GM21360 (cell line): ENCODE measurements around the gene ATP8A1.
A peak's percentile ranks its signal among the peaks of the same experiment; 100 is the strongest.
"Not testable (repeated sequence)": the region's sequence is repeated elsewhere in the genome, so short reads cannot be mapped to it uniquely, and the experiment has no call there.

Experiments
- ATAC-seq: cut with Tn5 transposase; IDR thresholded peaks from one replicate; pipeline ENCODE4 v1.9.1; 2021; ENCODE audit warnings: mild to moderate bottlenecking, moderate library complexity; ENCODE audit not compliant: unreplicated experiment

Gene ATP8A1

DNA sequence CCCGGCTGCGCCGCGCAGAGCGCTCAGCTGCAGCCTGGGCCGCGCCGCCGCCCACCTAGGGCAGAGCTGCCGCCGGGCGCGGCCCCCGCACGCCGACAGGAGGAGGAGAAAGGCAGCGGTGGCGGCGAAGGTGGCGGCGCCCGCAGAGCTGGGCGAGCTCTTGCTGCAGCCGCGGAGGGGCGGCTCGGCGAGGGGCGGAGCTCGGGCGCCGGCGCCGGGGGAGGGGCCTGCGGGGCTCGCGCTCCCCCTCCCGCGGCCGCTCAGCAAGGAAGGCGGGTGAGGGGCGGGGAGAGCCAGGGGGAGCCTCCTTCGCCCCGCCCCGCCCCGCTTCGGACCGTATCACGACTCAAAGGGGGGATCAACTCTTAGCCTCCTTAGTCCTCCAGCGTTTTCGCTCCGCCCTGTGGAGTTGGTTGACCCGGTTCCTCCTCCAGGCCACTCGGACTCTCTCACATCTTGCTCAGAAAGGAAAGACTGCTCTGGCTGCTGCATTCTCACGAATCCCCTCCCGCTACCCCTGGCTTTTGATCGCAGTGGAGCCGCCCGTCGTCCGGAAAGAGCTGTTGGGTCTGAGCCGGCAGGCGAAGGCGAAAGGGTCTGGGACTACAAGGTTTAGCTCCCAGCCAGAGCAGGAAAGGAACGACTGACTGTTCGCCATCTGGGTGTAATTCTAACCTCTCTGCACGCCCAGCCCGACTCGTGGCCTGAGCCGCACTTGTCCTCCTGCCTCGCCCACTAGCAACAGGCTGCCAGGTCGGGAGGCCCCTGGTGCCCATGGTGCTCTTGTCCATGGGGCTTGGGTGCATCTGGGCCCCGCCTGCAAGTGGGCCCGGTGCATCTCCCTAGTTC is at the start of gene ATP8A1:
Gene ATP8A1 (minus strand): TSS at position 162 of the 849 bp plus-strand sequence. CDS start 232 bp downstream, outside the sequence.
- ATAC-seq: peak; percentile 76

GRCh38 chr4:42706086-42706485 is 49.2 kb upstream of the ATP8A1 start:
- ATAC-seq: no peak

DNA sequence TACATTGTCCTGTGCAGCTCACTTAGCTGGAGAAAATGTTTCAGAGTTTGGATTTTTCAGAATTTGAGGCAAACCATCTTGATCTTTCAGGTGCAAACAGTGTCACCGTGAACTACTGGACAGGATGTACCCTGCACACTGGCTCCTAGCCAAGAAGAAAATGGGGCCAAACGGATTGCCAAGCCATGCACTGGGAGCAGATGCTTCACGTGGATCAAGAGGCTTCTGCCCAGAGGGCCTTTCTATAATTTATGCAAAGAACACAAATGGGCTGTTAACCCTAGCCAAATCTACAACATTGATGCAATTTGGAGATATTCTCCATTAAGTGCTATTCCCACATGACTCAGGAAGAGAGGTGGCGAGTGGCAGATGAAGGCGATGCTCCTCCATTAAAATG is 46.9 kb upstream of the ATP8A1 start:
- ATAC-seq: no peak

GRCh38 chr4:42702895-42703294 is 46.0 kb upstream of the ATP8A1 start:
- no peak for ATAC-seq

DNA sequence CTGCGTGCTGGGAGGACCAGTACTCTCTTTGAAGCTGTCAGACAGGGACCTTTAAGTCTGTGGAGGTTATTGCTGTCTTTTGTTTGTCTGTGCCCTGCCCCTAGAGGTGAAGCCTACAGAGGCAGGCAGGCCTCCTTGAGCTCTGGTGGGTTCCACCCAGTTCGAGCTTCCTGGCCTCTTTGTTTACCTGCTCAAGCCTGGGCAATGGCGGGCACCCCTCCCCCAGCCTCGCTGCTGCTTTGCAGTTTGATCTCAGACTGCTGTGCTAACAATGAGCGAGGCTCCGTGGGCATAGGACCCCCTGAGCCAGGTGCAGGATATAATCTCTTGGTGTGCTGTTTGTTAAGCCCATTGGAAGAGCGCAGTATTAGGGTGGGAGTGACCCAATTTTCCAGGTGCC is 44.9 kb upstream of the ATP8A1 start:
- not testable (repeated sequence) for ATAC-seq

- ATAC-seq: no peak
Observed at GRCh38 chr4:42690537-42690936, 33.6 kb upstream of the ATP8A1 start.

- ATAC-seq: no peak
Observed at GRCh38 chr4:42683393-42683792, 26.5 kb upstream of the ATP8A1 start.

- no peak for ATAC-seq
Observed at GRCh38 chr4:42678512-42678911, 21.6 kb upstream of the ATP8A1 start.

DNA sequence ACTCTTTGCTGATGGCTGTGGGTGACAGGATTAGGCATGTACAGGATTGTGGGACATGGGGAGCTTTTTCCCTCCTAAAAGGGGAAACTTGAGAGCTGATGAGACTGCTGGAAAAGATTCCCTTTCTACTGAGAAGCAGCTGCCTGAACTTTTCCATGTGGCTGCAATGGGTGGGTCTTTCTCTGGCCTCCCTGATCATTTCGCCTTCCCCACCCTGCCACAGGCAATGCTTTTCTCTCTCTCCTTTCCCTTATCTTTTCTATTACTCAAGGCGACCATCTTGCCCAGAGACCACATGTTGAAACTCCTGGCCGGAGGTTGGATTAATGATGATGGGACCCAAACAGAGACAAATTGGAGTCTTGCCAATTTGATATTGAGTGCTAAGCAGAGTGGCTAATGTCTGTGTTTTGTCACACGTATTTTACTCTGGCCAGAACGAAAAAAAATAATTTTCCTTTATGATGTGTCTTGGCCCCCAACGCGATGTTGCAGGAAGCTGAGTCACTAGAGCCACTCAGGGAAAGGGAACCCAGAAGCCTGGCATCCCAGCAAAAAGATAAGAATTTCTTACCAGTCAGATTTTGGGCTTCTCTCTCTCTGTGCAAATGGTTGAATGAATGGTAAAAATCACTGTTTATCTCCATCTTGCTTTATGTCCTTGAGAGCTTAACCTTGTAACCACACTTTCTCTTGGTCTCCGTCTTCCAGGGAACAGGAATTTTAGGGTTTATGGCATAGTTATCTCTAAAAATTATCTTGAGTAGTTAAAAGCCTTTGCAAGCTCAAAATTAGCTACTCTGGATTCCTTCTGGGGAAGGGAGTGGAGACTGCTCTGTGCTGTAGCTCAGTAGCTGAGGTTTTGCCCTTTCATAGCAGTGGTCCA is 19.4 kb upstream of the ATP8A1 start:
- no peak for ATAC-seq

DNA sequence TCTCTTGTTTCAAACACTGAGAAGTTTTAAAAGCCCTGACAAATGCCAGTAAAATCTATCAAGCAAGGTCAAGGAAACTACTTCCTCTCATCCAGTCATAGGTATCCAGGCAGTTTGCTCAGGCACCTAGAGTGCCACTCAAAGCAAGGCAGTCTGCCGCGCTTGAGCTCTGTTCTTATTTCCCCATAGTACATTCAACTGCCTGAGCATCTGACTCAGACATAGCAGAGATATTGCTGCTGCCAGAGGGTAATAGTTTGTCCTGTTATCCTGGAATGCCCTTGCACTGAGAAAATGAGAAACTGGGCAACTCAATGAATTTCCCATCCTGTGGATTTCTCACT is 16.1 kb upstream of the ATP8A1 start:
- no peak for ATAC-seq

DNA sequence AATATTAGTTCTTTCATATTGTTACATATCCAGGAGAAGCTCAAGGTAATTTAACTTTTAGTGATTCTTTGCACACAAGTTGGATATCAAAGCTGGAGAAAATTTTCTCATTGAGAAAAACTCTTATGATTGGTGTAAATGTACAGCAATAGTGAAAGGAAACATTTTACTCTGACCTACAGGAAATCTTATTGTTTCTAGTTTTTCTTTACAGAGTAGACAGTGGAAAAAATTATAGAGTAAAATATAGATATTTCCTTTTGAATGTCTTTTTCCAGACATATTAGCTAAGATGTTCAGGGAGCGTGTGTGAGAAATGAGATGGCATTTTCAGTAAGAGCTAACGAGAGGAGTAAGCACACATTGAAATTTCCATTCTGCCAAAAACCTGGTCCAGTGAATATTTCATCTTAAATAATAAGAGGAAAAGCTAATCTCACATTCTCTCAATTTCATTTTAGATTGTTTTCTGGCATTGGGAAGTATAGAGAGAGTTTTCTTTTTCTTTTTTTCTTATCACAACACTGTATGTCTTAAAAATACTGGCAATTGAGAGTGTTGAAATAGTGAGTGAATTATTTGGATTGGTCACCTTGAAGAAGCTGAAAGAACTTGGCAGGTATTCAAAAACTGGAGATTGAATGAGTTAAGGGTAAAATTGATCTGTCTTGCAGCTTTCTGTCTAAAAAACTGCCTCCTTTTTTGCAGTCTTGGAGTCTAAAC is 15.6 kb upstream of the ATP8A1 start:
- ATAC-seq: no peak

- peak; percentile 54 for ATAC-seq
Observed at GRCh38 chr4:42671431-42672194, 14.7 kb upstream of the ATP8A1 start.

- no peak for ATAC-seq
Observed at GRCh38 chr4:42658261-42658660, 1.4 kb upstream of the ATP8A1 start.

DNA sequence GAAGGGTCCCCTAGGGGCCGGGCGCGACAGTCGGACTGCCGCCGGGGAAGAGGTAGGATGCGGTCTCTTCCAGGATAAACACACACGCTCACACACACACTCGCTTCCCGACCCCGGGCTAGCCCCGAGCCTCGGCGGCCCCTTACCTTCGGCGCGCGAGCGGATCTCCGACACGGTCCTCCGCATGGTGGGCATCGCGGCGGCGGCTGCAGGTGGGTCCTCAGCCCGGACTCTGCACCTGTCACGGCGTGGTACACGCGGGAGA is 294 bp downstream of the ATP8A1 start:
- no peak for ATAC-seq

GRCh38 chr4:42655921-42656678 is 805 bp downstream of the ATP8A1 start:
- peak; percentile 19 for ATAC-seq

- ATAC-seq: no peak
Observed at GRCh38 chr4:42655269-42655637, 1.7 kb downstream of the ATP8A1 start.

- ATAC-seq: peak; percentile 20
Observed at GRCh38 chr4:42654631-42655268, 2.2 kb downstream of the ATP8A1 start.

DNA sequence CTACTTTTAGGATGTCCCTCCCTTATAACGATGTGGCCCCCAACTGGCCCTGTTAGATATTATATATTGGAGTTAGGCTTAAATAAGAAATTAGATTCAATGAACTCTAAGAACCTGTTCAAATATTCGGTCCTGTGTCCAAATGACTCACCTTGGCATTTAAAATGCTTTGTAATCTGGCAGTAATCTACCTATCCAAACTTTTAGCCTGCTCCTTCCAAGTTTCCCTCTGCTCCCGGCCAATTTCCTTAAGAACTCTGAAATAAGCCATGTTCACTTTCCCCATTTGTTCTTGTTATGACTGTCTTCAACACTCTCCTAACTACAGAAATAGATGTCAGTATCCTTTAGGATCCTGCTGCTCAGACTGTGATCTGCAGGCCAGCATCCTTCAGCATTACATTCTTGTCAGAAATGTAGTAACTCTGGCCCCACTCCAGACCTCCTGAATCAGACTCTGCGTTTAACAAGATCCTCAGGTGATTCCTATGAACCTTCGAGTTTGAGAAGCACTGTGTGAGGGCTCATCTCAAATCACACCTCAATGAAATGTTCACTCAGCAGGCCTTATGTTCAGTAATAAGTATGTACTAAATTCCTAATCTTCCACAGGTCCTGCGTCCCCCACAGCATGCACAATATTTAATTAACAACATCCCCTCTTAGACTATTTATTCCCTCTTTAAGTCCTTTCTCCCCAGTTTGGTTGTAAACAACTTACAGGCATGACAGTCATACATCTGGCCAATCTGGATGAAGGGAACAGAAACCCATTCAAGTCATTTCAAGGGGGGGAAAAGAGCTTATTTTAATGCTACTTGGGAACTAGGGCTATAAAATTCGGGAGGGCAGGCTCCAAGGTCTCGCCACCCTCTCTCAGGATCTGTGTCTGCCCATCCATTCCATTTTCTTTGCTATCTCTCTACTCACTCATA is 3.0 kb downstream of the ATP8A1 start:
- ATAC-seq: no peak
